GM12878 (cell line): ENCODE data around the gene AKAP13.

Experiments
- ATF3 ChIP-seq: IDR thresholded peaks from 2 replicates; pipeline ENCODE4 v1.6.1; 2011; ENCODE audit warnings: low read depth, mild to moderate bottlenecking, low read length, moderate library complexity, borderline replicate concordance; ENCODE audit errors: extremely low read depth
- CTCF ChIP-seq, 3 experiments: IDR thresholded peaks in 2 of 3; conservative IDR thresholded peaks in 1 of 3; 2 replicates each; pipeline ENCODE4 v1.5.1; 2011; ENCODE audit warnings: low read depth in 3 of 3, low read length in 3 of 3, mild to moderate bottlenecking in 3 of 3, control low read depth in 2 of 3, moderate library complexity in 2 of 3, inconsistent platforms in 1 of 3, mixed read lengths in 1 of 3; ENCODE audit not compliant: control insufficient read depth in 2 of 3, insufficient read depth in 1 of 3; ENCODE audit errors: extremely low read depth in 1 of 3
- NRF1 ChIP-seq: conservative IDR thresholded peaks from 2 replicates; pipeline ENCODE4 v1.6.1; 2011; ENCODE audit warnings: mild to moderate bottlenecking, low read depth, low read length, improper control_type of control experiment
- POLR2A ChIP-seq: IDR thresholded peaks from 2 replicates; pipeline ENCODE4 v1.6.1; 2011; ENCODE audit warnings: low read depth, mild to moderate bottlenecking, low read length
- RAD51 ChIP-seq: fragments of 450-650 bp; IDR thresholded peaks from 2 replicates; pipeline ENCODE4 v1.6.1; 2016; ENCODE audit warnings: moderate library complexity, mild to moderate bottlenecking, inconsistent platforms
- SP1 ChIP-seq: IDR thresholded peaks from one replicate; pipeline ENCODE4 v1.6.1; 2011; ENCODE audit warnings: low read depth, low read length
- YY1 ChIP-seq: IDR thresholded peaks from 2 replicates; pipeline ENCODE4 v1.6.1; 2011; ENCODE audit warnings: low read depth, mild to moderate bottlenecking, low read length
- TF ChIP-seq, protein P1 (sequence below): IDR thresholded peaks from 2 replicates; pipeline ENCODE4 v1.6.1; 2012; ENCODE audit warnings: mild to moderate bottlenecking, low read depth, low read length

DNA sequence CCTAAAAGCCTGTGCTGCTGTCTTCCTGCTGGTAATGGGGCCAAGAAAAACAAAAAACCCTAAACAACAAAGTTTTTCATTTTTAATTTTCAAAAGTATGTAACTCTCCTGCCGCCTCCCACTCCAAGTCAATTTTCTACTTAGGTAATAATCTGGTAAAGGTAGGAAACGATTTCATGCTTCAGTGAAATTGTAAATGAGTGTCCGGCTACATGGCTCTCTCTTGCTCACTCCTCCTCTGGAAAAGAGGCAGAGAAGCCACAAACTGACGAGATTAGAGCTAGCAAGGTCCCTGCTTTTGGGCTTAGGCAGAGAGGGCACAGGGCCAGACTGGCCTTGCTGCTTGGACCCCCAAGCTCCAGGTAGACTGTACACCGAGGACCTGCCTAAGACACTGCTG, 390.9 kb downstream of the AKAP13 start:
- no peak for TF ChIP-seq ATF3
- TF ChIP-seq, protein P1, sequence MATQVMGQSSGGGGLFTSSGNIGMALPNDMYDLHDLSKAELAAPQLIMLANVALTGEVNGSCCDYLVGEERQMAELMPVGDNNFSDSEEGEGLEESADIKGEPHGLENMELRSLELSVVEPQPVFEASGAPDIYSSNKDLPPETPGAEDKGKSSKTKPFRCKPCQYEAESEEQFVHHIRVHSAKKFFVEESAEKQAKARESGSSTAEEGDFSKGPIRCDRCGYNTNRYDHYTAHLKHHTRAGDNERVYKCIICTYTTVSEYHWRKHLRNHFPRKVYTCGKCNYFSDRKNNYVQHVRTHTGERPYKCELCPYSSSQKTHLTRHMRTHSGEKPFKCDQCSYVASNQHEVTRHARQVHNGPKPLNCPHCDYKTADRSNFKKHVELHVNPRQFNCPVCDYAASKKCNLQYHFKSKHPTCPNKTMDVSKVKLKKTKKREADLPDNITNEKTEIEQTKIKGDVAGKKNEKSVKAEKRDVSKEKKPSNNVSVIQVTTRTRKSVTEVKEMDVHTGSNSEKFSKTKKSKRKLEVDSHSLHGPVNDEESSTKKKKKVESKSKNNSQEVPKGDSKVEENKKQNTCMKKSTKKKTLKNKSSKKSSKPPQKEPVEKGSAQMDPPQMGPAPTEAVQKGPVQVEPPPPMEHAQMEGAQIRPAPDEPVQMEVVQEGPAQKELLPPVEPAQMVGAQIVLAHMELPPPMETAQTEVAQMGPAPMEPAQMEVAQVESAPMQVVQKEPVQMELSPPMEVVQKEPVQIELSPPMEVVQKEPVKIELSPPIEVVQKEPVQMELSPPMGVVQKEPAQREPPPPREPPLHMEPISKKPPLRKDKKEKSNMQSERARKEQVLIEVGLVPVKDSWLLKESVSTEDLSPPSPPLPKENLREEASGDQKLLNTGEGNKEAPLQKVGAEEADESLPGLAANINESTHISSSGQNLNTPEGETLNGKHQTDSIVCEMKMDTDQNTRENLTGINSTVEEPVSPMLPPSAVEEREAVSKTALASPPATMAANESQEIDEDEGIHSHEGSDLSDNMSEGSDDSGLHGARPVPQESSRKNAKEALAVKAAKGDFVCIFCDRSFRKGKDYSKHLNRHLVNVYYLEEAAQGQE, result no peak
- TF ChIP-seq RAD51, result no peak
- no peak for TF ChIP-seq POLR2A
- no peak for TF ChIP-seq NRF1
- no peak for TF ChIP-seq CTCF (IDR thresholded peaks at IDR 0.05 in 2 of 3, conservative IDR thresholded peaks at IDR 0.05 in 1 of 3; ENCODE audit: control insufficient read depth in 2 of 3, extremely low read depth in 1 of 3, insufficient read depth in 1 of 3, low read depth in 3 of 3, low read length in 3 of 3)
- no peak for TF ChIP-seq YY1
- no peak for TF ChIP-seq SP1
